Measurements from ENCODE around the gene ANKFN1. TPM values are rescaled to one million over a fixed set of nuclear protein-coding genes. Genes with fewer than 3 reads are reported as not detected.

Gene ANKFN1
- total RNA-seq, 1 experiment from 2014 or later = 0.10 TPM

DNA sequence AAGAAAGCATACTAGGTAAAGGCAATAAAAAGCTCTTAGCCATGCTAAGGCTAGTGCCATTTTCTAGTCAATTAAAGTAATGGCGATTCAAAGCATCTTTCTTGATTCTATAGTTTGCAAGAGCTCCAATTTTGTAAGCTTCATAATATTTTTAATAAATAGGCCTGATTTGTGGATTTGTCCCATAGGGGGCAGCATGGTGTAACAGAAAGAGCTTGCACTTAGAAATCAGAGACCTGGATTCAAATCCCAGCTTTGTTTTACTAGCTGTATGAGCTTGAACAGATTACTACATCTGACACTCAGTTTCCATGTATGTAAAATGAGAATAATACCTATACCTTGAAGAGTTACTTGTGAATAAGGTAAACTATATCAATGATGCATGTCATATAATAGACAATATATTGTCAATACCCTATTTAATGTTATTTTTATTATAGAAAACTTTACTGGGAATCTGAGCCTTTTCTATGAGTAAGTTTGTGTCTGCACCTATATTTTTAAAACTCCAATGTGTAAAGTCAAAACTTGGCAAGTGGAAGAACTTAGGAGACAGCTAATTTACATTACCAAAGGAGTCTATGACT, 346.6 kb downstream of the ANKFN1 start:
- DNase-seq (ENCODE audit: low read depth) = no peak
- in situ Hi-C loops (cut with HindIII; ENCODE audit: low pct_unique_long_range_greater_than_20kb, low sequenced_read_pairs) = no loop called here

DNA sequence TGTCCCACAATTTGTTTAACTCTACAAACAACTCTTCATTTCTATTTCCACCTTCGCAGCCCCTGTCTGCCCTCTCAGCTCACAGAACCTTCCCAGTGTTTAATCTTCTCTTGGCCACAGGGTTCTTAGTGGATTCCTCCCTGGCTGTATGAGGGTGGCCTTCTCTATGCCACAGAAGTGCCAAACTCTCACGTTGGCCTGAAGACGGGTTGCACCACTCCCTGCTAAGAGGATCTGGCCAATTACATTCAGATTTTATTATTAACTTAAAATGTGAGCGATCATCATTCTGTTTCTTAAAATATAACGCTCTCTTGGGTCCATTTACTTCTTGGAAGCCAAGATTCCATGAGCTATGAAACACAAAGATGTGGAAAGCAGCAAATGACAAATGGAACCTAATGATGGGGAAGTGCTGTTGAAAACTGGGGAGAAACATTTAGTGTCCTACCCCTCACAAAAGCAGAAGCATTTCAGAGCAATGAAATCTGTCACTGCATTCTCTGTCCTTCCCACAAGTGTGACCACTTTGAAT, 348.9 kb downstream of the ANKFN1 start:
- in situ Hi-C loops (cut with HindIII; ENCODE audit: low pct_unique_long_range_greater_than_20kb, low sequenced_read_pairs) = no loop called here
- DNase-seq (ENCODE audit: low read depth) = no peak

DNA sequence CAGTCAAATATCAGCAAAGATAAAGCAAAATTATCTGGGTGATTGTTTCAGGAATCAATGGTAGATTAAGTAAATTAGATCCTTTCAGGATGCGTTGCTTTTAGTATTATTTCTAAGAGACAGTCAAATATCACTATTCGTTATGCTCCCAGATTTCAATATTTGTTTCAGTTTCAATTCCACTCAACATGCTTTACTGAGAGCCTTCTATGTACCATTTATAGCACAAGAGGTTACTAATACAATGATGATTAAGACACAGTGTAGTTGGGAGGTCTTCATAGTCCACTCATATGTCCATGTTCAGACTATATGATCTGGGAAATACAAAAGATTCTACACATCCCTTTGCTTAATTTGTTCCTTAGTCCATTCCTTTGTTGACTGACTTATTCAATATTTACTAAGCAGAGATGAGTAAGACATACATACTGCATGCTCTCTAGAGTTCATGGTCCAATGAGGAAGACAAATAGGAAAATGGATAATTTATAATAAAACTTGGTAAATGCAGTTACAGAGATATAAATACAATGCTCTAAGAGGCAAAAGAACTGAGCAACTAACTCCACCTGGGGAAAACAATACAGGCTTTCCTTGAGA, 352.0 kb downstream of the ANKFN1 start:
- in situ Hi-C loops (cut with HindIII; ENCODE audit: low pct_unique_long_range_greater_than_20kb, low sequenced_read_pairs) = no loop called here
- DNase-seq (ENCODE audit: low read depth) = no peak

DNA sequence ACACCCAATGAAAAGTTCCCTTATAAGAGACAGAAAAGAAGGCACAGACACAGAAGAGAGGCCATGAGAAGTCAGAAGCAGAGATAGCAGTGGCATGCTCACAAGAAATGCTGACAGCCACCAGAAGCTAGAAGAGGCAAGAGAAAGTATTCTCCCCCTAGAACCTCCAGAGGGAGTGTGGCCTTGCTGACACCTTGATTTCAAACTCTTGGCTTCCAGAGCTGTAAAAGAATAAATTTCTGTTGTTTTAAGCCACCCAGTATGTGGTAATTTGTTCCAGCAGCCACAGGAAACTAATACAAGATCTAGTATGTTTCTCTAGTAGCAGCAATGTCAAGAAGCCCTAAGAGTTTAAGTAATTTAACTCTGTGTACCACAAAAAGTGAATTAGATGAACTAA, 353.1 kb downstream of the ANKFN1 start:
- no peak for DNase-seq (ENCODE audit: low read depth)
- in situ Hi-C loops (cut with HindIII; ENCODE audit: low pct_unique_long_range_greater_than_20kb, low sequenced_read_pairs) = no loop called here

DNA sequence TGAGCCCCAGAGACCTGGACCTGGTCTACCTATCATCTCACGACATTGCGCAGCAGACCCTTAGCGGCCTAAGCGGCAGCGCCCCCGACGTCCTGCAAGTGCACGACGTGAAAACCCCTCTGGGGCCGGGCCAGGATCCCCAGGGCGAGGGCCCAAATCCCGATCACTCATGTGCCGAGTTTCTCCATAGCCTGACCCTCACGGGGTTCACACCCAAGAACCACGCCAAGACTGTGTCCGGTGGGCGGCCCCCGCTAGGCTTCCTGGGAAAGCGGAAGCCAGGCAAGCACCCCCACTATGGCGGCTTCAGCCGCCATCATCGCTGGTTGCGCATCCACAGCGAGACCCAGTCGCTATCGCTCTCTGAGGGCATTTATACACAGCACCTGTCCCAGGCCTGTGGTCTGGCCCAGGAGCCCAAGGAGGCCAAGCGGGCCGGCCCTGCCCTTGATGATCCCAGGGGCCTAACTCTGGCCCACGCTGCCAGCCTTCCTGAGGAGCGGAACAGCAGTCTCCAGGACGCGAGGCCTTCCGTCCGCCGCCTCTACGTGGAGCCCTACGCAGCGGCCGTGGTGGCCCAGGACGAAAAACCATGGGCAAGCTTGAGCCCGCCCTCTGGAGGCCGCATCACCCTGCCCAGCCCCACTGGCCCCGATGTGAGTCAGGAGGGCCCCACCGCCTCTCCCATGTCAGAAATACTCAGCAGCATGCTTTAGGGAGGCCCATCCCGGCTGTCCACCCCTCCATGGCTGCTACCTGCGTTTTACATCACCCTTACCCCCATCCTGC, 357.5 kb downstream of the ANKFN1 start:
- in situ Hi-C loops (cut with HindIII; ENCODE audit: low pct_unique_long_range_greater_than_20kb, low sequenced_read_pairs) = no loop called here
- DNase-seq (ENCODE audit: low read depth) = no peak

DNA sequence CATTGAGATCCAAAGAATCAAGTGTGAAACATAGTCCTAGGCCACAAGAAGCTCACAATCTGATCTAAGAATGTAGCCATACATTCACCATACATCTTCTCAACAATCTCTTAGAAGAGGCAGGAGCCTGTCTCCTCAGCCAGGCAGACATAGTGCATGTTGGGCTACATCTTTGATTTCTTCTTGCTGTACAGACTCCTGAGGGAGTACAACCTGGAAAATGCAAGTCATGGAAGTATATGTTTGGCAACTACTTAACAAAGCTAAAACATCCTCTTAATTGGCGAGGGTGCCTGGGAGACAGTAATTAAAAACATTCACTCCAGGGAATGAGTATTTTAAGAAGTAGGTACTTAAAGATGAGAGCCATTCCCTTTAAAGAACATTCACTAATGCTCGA, 361.0 kb downstream of the ANKFN1 start:
- in situ Hi-C loops (cut with HindIII; ENCODE audit: low pct_unique_long_range_greater_than_20kb, low sequenced_read_pairs) = no loop called here
- DNase-seq (ENCODE audit: low read depth) = no peak

DNA sequence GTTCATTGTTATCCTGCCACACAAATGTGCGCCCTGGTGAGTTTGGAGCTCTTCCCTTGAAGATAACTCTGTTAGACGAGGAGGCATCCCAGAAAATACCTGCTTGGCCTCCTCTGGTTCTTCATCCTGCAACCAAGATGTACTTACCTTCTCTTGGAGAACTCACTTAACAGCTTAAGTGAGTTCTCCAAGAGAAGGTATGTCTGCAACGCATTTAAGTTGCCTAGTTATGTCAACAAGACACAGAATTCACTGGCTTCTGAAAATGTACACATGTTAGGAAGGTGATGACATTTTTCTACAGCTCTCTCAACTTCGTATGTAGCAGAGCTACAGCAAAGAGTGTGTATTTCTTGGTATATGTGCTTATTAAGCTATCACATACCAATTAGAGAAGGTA, 361.6 kb downstream of the ANKFN1 start:
- in situ Hi-C loops (cut with HindIII; ENCODE audit: low pct_unique_long_range_greater_than_20kb, low sequenced_read_pairs) = no loop called here
- DNase-seq (ENCODE audit: low read depth) = no peak

DNA sequence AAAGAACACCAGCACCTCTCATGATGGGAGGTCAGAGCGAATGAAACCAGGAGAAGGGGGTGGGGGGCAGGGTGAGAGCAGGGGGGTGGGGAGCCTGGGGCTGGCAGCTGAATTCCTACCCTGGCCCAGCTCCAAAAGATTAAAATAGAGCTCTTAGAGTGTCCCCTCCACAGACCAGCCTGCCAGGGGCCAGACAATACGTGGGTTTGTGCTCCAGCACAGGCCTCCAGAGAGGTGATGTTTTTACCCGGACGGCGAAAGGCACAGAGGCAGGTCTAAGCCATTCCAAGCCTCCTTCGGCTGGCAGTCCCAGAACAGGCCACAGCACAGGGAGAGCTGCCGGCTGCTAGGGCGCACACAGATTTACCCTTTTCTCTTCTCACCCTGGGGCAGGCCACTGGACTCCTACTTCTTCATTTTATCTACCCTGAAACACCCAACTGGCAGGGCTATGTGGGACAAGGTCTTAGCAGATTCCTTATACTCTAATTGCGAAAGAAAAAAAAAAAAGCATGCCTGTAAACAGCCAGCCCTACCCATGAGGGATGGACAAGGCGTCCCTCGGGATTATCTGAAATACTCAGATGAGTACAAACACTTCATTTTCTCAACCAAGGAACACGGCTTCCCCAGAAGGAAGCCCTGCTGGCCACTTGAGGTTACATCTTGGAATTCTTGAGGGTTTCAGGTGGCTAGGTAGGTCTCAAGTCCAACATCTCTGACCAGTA, 368.3 kb downstream of the ANKFN1 start:
- no peak for DNase-seq (ENCODE audit: low read depth)
- in situ Hi-C loops (cut with HindIII; ENCODE audit: low pct_unique_long_range_greater_than_20kb, low sequenced_read_pairs) = no loop called here

DNA sequence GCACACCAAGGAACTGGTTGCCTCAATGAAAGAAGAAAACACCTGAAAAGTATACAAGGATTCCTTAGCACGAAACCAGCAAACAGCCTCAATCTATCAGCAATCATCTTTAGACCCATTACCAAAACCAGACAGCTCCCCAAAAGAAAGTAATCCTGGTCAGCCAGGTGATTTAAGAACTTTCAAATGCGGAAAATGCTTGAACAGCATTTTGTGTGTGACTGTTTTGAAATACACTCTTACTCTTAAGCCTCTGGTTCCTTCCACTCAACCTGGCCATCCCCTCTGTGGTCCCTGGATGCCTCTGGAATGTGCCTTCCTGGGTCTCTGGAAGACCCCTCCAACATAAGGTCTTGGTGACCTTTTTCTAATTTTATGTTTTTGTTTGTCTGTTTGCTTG, 369.8 kb downstream of the ANKFN1 start:
- in situ Hi-C loops (cut with HindIII; ENCODE audit: low pct_unique_long_range_greater_than_20kb, low sequenced_read_pairs) = no loop called here

DNA sequence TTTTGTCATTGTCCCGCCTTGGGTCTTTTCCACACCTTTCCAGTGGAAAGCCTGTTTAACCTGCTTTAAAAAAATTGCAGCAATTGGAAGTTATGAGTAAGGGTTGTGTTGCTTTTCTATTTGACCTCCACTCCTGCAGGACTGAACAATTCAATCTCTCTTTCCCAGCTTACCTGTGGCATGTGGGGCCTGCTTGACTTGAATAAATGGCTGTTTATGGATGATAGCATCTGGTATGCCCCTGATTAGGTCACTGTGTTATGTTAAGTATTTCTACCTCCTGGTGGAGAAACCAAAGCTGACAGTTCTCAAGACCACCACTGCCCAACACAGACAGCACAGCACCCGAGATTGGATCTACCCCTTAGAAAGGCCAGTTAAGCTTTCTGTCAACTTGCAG, 375.4 kb downstream of the ANKFN1 start:
- in situ Hi-C loops (cut with HindIII; ENCODE audit: low pct_unique_long_range_greater_than_20kb, low sequenced_read_pairs) = no loop called here
- DNase-seq (ENCODE audit: low read depth) = no peak

More for the DNA sequence above, 369.8 kb downstream of the ANKFN1 start:
- no peak for DNase-seq (ENCODE audit: low read depth)

DNA sequence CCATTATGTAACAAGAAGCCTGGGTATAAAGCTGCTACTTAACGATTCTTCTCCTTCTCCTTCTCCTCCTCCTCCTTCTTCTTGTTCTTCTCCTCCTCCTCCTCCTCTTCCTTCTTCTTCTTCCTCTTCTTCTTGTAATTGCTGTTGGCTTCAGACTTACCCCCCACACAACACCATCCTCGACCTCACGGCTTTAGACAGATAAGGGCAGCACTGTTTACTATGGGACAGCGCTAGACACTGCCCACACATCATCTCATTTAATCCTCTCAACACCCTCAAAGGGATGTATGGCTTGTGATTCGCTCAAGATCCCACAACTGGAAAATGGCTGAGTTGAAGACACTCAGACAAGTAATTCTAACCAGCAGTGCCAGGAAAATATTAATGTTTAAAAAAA, 379.7 kb downstream of the ANKFN1 start:
- no peak for DNase-seq (ENCODE audit: low read depth)
- in situ Hi-C loops (cut with HindIII; ENCODE audit: low pct_unique_long_range_greater_than_20kb, low sequenced_read_pairs) = no loop called here

DNA sequence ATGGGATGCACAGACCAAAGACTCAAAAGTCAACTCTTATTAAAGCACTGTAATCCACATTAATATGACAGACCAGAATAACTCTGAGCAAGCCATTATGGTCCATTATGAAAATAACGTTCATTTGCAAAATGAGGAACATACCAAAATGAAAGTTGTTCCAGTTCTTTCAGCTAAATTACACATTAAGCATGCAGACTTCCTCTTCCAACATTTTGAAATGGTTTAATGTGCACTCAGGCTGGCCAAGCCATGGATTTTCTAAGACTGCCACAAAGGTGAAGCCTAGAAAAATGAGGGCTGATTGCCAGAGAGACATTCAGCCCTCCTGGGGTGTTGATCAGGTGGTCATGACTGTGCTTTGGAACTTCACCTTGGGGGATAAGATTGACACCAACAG, 383.5 kb downstream of the ANKFN1 start:
- in situ Hi-C loops (cut with HindIII; ENCODE audit: low pct_unique_long_range_greater_than_20kb, low sequenced_read_pairs) = no loop called here
- no peak for DNase-seq (ENCODE audit: low read depth)

DNA sequence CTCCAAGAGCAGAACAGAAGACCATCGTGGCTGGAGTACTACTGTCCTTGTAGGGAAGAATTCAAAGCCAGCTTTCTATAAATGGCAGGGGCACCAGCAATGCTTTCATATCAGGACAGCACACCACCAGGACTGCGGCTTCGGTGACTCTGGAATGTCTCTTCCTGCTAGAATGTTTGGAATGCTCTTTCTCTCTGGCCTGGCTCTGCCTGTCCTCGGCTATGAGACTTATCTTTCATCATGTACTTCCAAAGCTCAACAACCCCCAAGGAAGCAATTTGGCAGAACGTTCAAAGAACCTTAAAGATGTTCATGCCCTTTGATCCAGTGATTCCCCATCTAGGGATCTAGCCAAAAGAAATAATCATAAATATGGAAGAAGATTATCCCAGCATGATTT, 387.6 kb downstream of the ANKFN1 start:
- no peak for DNase-seq (ENCODE audit: low read depth)
- in situ Hi-C loops (cut with HindIII; ENCODE audit: low pct_unique_long_range_greater_than_20kb, low sequenced_read_pairs) = no loop called here

DNA sequence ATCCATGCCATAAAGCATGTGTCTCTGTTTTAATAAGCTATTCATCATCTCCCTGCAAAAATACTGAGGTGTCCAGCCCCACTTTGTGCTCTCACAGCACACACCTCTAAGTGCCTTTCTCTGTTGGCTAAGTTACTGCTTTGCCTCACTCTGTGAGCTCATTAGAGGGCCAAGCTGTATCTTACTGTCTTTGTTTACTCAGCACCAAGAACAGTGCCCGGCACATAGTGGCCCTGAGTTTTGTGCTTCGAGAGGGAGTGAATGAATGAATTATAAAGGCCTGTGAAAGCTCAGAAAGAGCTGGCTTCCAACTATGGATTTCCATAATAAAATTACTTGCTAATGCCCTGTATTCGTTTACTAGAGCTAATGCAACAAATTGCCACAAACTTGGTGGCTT, 390.0 kb downstream of the ANKFN1 start:
- in situ Hi-C loops (cut with HindIII; ENCODE audit: low pct_unique_long_range_greater_than_20kb, low sequenced_read_pairs) = no loop called here
- no peak for DNase-seq (ENCODE audit: low read depth)

DNA sequence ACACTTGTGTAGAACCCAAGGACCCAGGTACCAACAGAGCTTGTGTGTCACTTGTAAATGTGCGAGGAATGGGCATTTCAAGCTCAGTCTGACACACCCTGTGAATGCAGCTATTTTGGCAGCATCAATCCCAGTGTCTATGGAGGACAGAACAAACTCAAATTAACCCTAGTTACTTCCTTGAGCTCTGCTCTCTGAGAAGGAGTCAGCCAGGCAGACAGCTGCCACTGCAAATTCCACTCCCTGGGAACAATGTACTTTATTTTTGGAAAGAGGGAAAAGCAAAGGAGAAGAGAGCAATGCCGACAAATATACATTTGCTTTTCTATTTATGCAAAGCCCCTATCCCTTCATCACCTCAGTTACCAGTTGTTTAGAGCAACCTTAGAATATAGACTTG, 391.8 kb downstream of the ANKFN1 start:
- DNase-seq (ENCODE audit: low read depth) = no peak
- in situ Hi-C loops (cut with HindIII; ENCODE audit: low pct_unique_long_range_greater_than_20kb, low sequenced_read_pairs) = no loop called here

DNA sequence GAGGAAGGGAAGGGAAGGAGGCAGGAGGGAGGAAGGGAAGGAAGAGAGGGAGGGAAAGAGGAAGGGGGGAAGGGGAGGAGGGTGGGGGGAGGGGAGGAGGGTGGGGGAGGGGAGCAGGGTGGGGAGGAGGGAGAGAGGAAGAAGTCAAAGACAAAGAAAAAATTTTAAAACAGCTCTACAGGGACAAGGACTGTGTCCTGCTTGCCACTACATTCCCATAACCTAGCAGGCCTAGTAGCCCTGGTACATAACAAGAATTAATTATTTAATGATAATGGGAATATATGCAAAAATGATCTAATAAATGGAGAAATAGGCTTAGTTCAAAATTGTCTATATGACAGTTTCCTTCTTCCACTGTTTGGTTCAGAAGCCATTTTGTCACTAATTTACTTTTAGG, 392.7 kb downstream of the ANKFN1 start:
- in situ Hi-C loops (cut with HindIII; ENCODE audit: low pct_unique_long_range_greater_than_20kb, low sequenced_read_pairs) = no loop called here
- DNase-seq (ENCODE audit: low read depth) = no peak

DNA sequence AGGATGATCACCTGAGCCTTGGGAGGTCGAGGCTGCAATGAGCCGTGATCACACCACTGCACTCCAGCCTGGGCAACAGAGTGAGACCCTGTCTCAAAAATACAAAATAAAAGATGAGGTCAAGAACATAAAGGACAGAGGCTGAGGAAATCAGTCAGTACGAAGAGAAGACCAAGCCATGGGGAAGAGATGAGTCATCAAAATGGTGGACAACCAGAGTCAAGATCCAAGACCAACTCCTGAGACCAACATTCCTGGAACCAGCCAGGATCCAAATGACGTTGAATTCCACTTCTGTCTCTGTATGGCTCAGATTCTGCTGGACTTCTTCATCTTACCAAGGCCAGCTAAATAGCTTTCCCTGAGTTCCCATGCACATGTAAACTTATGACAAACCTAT, 395.4 kb downstream of the ANKFN1 start:
- DNase-seq (ENCODE audit: low read depth) = no peak
- in situ Hi-C loops (cut with HindIII; ENCODE audit: low pct_unique_long_range_greater_than_20kb, low sequenced_read_pairs) = no loop called here

DNA sequence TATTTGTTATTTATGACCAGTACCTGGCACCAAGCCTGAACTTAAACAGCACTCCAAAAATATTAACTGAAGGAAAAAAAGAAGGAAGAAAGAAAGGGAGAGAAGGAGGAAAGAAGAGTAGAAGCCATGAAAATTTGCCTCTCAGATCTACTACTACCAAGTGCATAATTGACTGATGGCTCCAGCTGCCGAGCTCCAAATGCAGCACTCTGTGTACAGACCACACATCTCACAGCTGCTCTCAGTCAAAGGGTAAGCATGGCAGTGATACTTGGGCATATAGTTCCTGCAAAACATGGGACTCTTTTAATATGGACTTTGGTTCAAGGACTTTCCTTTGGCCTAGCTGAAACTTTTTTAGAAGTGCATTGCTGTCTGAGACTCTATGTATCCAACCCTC, 396.2 kb downstream of the ANKFN1 start:
- no peak for DNase-seq (ENCODE audit: low read depth)
- in situ Hi-C loops (cut with HindIII; ENCODE audit: low pct_unique_long_range_greater_than_20kb, low sequenced_read_pairs) = no loop called here

DNA sequence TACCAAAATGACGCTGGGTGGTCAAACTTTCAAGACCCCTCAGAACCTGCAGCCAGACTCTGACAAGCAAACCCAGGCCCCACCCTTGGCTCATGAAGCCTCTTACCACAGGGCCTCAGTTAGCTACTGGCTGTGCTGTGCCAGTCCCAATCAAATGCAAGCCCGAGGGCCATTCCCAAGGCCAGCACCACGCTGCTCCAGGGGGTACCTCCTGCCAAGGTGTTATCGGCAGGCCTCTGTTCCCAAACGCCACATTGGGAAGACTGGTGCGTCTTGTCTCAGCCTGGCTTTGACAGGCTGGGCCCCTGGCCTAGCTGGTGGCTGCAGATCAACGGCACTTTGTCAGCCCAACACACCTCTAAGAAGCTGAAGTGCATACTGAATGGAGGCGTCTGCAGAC, 404.4 kb downstream of the ANKFN1 start:
- DNase-seq (ENCODE audit: low read depth) = no peak
- in situ Hi-C loops (cut with HindIII; ENCODE audit: low pct_unique_long_range_greater_than_20kb, low sequenced_read_pairs) = no loop called here

All from Caki2 (cell line).